Fibroblast of mammary gland (primary cell): Measurements from ENCODE around the gene PHACTR2.
"Not testable (repeated sequence)": the region's sequence is repeated elsewhere in the genome, so short reads cannot be mapped to it uniquely, and the experiment has no call there.

Experiments used
- DNase-seq: peaks from one replicate; pipeline ENCODE4 v3.0.0-alpha.2; 2010; ENCODE audit warnings: low read depth
- H3K4me3 ChIP-seq: 2 replicates; pipeline ENCODE4 v1.5.1; 2011; ENCODE audit warnings: low read depth, mild to moderate bottlenecking, low read length, moderate library complexity; ENCODE audit not compliant: control insufficient read depth
- TF ChIP-seq, protein P1 (sequence below): conservative IDR thresholded peaks from 2 replicates; pipeline ENCODE4 v1.5.1; 2011; ENCODE audit warnings: low read depth, low read length, inconsistent platforms; ENCODE audit not compliant: control insufficient read depth, insufficient read depth

PHACTR2 gene

DNA sequence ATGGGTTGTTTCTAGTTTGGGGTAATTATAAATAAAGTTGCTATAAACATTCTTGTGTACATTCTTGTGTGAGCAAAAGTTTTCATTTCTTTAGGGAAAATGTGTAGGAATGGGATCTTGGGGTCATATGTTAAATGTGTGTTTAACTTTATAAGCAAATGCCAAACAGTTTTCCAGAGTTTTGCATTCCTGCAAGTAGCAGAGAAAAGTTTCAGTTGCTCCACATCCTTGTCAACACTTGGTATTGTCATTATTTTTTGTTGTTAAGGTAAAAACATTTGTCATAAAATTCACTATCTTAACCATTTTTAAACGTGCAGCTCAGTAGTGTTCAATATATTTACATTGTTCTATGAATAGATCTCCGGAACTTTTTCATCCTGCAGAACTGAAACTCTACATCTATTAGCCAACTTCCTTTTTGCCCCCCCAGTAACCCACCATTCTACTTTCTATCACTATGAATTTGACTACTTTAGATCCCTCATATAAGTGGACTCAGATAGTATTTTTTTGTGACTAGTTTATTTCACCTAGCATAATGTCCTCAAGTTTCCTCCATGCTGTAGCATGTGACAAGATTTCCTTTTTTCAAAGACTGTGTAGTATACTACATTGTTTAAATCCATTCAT, 48.4 kb downstream of the PHACTR2 start:
- TF ChIP-seq, protein P1, sequence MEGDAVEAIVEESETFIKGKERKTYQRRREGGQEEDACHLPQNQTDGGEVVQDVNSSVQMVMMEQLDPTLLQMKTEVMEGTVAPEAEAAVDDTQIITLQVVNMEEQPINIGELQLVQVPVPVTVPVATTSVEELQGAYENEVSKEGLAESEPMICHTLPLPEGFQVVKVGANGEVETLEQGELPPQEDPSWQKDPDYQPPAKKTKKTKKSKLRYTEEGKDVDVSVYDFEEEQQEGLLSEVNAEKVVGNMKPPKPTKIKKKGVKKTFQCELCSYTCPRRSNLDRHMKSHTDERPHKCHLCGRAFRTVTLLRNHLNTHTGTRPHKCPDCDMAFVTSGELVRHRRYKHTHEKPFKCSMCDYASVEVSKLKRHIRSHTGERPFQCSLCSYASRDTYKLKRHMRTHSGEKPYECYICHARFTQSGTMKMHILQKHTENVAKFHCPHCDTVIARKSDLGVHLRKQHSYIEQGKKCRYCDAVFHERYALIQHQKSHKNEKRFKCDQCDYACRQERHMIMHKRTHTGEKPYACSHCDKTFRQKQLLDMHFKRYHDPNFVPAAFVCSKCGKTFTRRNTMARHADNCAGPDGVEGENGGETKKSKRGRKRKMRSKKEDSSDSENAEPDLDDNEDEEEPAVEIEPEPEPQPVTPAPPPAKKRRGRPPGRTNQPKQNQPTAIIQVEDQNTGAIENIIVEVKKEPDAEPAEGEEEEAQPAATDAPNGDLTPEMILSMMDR = no peak
- H3K4me3 ChIP-seq = no peak overlapping the region
- no peak for DNase-seq

- no peak for DNase-seq
- H3K4me3 ChIP-seq = no peak overlapping the region
- TF ChIP-seq, protein P1 = no peak
These were observed 49.3 kb downstream of the PHACTR2 start for GRCh38 chr6:143727035-143727434.

- DNase-seq = no peak
- TF ChIP-seq, protein P1 = no peak
- no peak overlapping the region for H3K4me3 ChIP-seq
These were observed 54.0 kb downstream of the PHACTR2 start for GRCh38 chr6:143731789-143732188.

DNA sequence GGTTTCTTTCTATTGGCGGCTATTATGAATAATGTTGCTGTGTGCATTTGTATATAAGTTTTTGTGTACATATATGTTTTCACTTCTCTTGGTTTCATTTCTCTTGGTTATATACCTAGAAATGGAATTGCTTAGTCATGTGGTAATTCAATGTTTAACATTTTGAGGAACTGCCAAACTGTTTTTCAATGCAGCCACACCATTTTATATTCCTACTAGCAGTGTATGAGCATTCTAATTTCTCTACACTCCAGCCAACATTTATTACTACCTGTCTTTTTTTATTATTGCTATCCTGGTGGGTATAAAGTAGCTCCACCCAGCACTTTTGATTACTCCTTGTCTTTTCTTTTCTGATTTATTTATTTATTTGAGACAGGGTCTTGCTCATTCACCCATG, 54.8 kb downstream of the PHACTR2 start:
- no peak for DNase-seq
- H3K4me3 ChIP-seq = no peak overlapping the region
- TF ChIP-seq, protein P1 = no peak

DNA sequence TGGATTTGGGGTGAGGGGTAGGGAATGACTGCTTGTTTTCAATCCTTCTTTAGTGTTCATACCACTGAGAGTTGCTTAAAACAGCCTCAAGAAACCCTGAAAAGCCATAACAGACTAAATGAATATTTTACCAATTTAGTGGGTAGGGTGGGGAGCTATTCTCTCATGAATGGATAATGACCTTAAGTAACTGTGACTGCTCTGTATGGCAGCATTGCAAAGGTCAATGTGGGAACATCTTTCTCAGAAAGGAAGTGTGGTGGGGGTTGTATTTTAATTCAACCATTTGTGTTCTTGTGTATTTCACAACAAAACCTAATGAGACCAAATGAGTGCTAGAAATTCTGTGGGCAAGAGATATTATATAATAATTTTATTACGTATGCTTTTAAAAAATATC, 55.7 kb downstream of the PHACTR2 start:
- DNase-seq = no peak
- TF ChIP-seq, protein P1 = no peak
- no peak overlapping the region for H3K4me3 ChIP-seq

DNA sequence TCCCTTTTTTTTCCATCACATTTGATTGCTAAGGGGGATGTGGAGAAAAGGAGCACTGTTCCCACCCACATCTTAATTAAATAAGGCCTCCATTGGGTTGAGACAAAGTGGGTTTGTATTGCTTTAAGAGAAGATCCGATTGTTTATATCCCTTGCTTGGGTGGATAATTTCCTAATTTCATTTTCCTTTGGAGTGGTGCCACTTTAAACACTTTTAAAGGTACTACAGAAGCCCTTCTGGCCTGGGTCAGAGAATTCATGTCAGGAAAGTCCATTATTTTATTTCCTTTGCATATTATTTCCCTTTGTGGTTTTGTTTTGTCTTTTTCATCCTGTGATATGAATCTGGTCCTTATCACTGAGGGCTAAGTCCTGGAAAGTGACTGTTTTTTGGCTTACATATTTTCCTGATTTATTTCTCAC, 56.9 kb downstream of the PHACTR2 start:
- TF ChIP-seq, protein P1 = no peak
- no peak overlapping the region for H3K4me3 ChIP-seq
- no peak for DNase-seq

DNA sequence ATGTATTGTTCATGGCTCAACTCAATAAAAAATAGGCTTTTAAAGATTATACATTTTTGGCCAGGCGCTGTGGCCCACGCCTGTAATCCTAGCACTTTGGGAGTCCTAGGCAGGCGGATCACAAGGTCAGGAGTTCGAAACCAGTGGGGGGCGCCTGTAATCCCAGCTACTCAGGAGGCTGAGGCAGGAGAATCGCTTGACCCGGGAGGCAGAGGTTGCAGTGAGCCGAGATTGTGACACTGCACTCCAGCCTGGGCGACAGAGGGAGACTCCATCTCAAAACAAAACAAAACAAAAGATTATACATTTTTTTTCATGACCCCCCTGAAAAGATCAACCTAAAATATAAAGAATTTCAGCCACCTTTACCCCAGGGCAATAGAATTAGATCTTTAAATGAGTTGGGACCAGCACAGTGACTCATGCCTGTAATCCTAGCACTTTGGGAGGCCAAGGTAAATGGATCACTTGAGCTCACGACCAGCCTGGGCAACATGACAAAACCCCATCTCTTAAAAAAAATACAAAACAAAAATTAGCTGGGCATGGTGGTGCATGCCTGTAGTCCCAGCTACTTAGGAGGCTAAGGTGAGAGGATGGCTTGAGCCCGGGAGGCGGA, 60.4 kb downstream of the PHACTR2 start:
- not testable (repeated sequence) for DNase-seq, H3K4me3 ChIP-seq
